HEK293T (cell line): ENCODE results near the gene AGBL5.

Source experiments
- BHLHE40 ChIP-seq: fragments of 450-650 bp; IDR thresholded peaks from 2 replicates; pipeline ENCODE4 v1.6.1; 2016; ENCODE audit warnings: mild to moderate bottlenecking, moderate library complexity, borderline replicate concordance
- ELF4 ChIP-seq: fragments of 450-650 bp; IDR thresholded peaks from 2 replicates; pipeline ENCODE4 v1.6.1; 2017; ENCODE audit warnings: antibody characterized with exemption
- FOXK2 ChIP-seq: fragments of 450-650 bp; IDR thresholded peaks from 2 replicates; pipeline ENCODE4 v1.6.1; 2016; ENCODE audit warnings: mild to moderate bottlenecking
- FOXM1 ChIP-seq: fragments of 450-650 bp; IDR thresholded peaks from 2 replicates; pipeline ENCODE4 v1.6.1; 2017; ENCODE audit warnings: mild to moderate bottlenecking, borderline replicate concordance
- NFRKB ChIP-seq: fragments of 450-650 bp; IDR thresholded peaks from 2 replicates; pipeline ENCODE4 v1.6.1; 2016; ENCODE audit warnings: mild to moderate bottlenecking, moderate library complexity
- TARDBP ChIP-seq: fragments of 450-650 bp; IDR thresholded peaks from 2 replicates; pipeline ENCODE4 v1.6.1; 2016

GRCh38 chr2:27100036-27100435 lies 48.6 kb downstream of the AGBL5 start:
- TF ChIP-seq TARDBP = no peak
- no peak for TF ChIP-seq ELF4
- no peak for TF ChIP-seq BHLHE40
- no peak for TF ChIP-seq FOXM1
- TF ChIP-seq FOXK2 = no peak
- TF ChIP-seq NFRKB = no peak
